SK-N-SH (cell line): ENCODE measurements around the gene CNRIP1. TPM values are rescaled to one million over a fixed set of nuclear protein-coding genes. Genes with fewer than 3 reads are reported as not detected.

ENCODE experiments used
- CTCF ChIA-PET: fragments of 300-600, 350-600 bp; formaldehyde crosslinking; extraction: SDS; loops from one replicate; lab custom pipeline; 2021; lab: Yijun Ruan, JAX
- POLR2A ChIA-PET: fragments of 350-600 bp; sonication (Branson Sonifier 250); formaldehyde crosslinking; extraction: SDS; loops from one replicate; lab custom pipeline; 2020; ENCODE audit warnings: antibody characterized with exemption, inconsistent platforms; lab: Yijun Ruan, JAX
- DNase-seq: peaks from one replicate; pipeline ENCODE4 v3.0.0; 2012
- H2AFZ ChIP-seq: fragments of 200-600 bp; sonication (generic); 2 replicates; pipeline ENCODE4 v1.8.1; 2016; ENCODE audit warnings: antibody characterized with exemption, mild to moderate bottlenecking, low read depth
- H3F3A ChIP-seq: fragments of 200-600 bp; sonication (generic); replicated peaks from 2 replicates; pipeline ENCODE3; 2016; ENCODE audit warnings: antibody characterized with exemption, mild to moderate bottlenecking; ENCODE audit not compliant: insufficient read depth
- H3K27ac ChIP-seq, 2 experiments: fragments of 200-500 bp in 1 of 2; fragments of 200-600 bp in 1 of 2; sonication (Bioruptor generic) in 1 of 2; sonication (generic), shearing (Covaris generic) in 1 of 2; 2 replicates each; pipeline versions ENCODE4 v1.5.1 to v1.6.1; 2014 to 2016; ENCODE audit warnings: low read depth in 2 of 2, inconsistent platforms in 1 of 2, low read length in 1 of 2, mild to moderate bottlenecking in 1 of 2, mixed read lengths in 1 of 2
- H3K27me3 ChIP-seq: fragments of 200-600 bp; sonication (generic), shearing (Covaris generic); 2 replicates; pipeline ENCODE4 v1.6.1; 2016; ENCODE audit warnings: mixed run types; ENCODE audit not compliant: insufficient read depth
- H3K36me3 ChIP-seq, 2 experiments: fragments of 200-500 bp in 1 of 2; fragments of 200-600 bp in 1 of 2; sonication (Bioruptor generic) in 1 of 2; sonication (generic) in 1 of 2; replicated peaks in 1 of 2; 2 replicates each; pipeline versions ENCODE3 to v1.5.1; 2014 to 2016; ENCODE audit warnings: low read length in 1 of 2, mild to moderate bottlenecking in 1 of 2; ENCODE audit not compliant: insufficient read depth in 2 of 2, control insufficient read depth in 1 of 2
- H3K4me1 ChIP-seq, 2 experiments: fragments of 200-500 bp in 1 of 2; fragments of 200-600 bp in 1 of 2; sonication (Bioruptor generic) in 1 of 2; sonication (generic), shearing (Covaris generic) in 1 of 2; 2 replicates each; pipeline versions ENCODE4 v1.5.1 to v1.6.1; 2014 to 2016; ENCODE audit warnings: low read depth in 1 of 2, low read length in 1 of 2, mixed run types in 1 of 2; ENCODE audit not compliant: insufficient read depth in 2 of 2, control insufficient read depth in 1 of 2
- H3K4me2 ChIP-seq: fragments of 200-600 bp; sonication (generic), shearing (Covaris generic); 2 replicates; pipeline ENCODE4 v1.6.1; 2017; ENCODE audit warnings: mixed run types
- H3K4me3 ChIP-seq, 2 experiments: fragments of 200-500 bp in 1 of 2; fragments of 200-600 bp in 1 of 2; sonication (Bioruptor generic) in 1 of 2; sonication (generic), shearing (Covaris generic) in 1 of 2; 2 replicates each; pipeline versions ENCODE4 v1.5.1 to v1.8.1; 2014 to 2016; ENCODE audit warnings: low read depth in 2 of 2, inconsistent platforms in 1 of 2, low read length in 1 of 2, mild to moderate bottlenecking in 1 of 2, mixed read lengths in 1 of 2, moderate library complexity in 1 of 2
- H3K79me2 ChIP-seq: fragments of 200-600 bp; sonication (generic); 2 replicates; pipeline ENCODE4 v1.8.1; 2017; ENCODE audit warnings: mild to moderate bottlenecking; ENCODE audit not compliant: insufficient read depth
- H3K9ac ChIP-seq: fragments of 200-600 bp; sonication (generic); 2 replicates; pipeline ENCODE4 v1.6.1; 2017; ENCODE audit warnings: mixed run types
- H3K9me2 ChIP-seq: fragments of 200-600 bp; sonication (generic); 2 replicates; pipeline ENCODE4 v1.6.1; 2017; ENCODE audit warnings: mixed run types
- H3K9me3 ChIP-seq: fragments of 200-600 bp; sonication (generic); 2 replicates; pipeline ENCODE4 v1.6.1; 2017; ENCODE audit warnings: mixed run types, mild to moderate bottlenecking, moderate library complexity
- H4K20me1 ChIP-seq: fragments of 200-600 bp; sonication (generic); 2 replicates; pipeline ENCODE4 v1.6.1; 2017; ENCODE audit warnings: mild to moderate bottlenecking, mixed run types; ENCODE audit not compliant: insufficient read depth
- ELF1 ChIP-seq: IDR thresholded peaks from 2 replicates; pipeline ENCODE4 v1.4.0; 2012
- EP300 ChIP-seq, 2 experiments: IDR thresholded peaks; 2 replicates each; pipeline versions ENCODE4 v1.4.0 to v1.6.1; 2012; ENCODE audit warnings: borderline replicate concordance in 1 of 2, low read depth in 1 of 2, low read length in 1 of 2
- EZH2phosphoT487 ChIP-seq: fragments of 200-600 bp; sonication (generic); IDR thresholded peaks from 2 replicates; pipeline ENCODE4 v1.6.1; 2017; ENCODE audit warnings: low read depth, mixed run types, mild to moderate bottlenecking, antibody characterized with exemption, moderate library complexity, borderline replicate concordance
- FOXJ3 ChIP-seq: sonication (generic); formaldehyde crosslinking; IDR thresholded peaks from 2 replicates; pipeline ENCODE4 v1.5.1; 2020; ENCODE audit warnings: mild to moderate bottlenecking, missing genetic modification reagents
- FOXM1 ChIP-seq: IDR thresholded peaks from 2 replicates; pipeline ENCODE4 v1.4.0; 2012; ENCODE audit warnings: low read depth, mild to moderate bottlenecking
- GABPA ChIP-seq: IDR thresholded peaks from 2 replicates; pipeline ENCODE4 v1.4.0; 2012; ENCODE audit warnings: low read depth, mild to moderate bottlenecking
- MEF2A ChIP-seq: IDR thresholded peaks from 2 replicates; pipeline ENCODE4 v1.4.0; 2012; ENCODE audit warnings: low read depth, borderline replicate concordance
- MXI1 ChIP-seq: IDR thresholded peaks from 2 replicates; pipeline ENCODE4 v1.6.1; 2012; ENCODE audit warnings: mild to moderate bottlenecking, low read depth, low read length, improper control_type of control experiment
- NFIC ChIP-seq: IDR thresholded peaks from 2 replicates; pipeline ENCODE4 v1.4.0; 2012; ENCODE audit warnings: borderline replicate concordance
- NRF1 ChIP-seq: IDR thresholded peaks from 2 replicates; pipeline ENCODE4 v1.6.1; 2012; ENCODE audit warnings: low read depth, mild to moderate bottlenecking, low read length
- POLR2AphosphoS5 ChIP-seq: IDR thresholded peaks from 2 replicates; pipeline ENCODE4 v1.6.1; 2012; ENCODE audit warnings: low read depth, low read length
- RCOR1 ChIP-seq: fragments of 150-350 bp; IDR thresholded peaks from 2 replicates; pipeline ENCODE4 v1.6.1; 2017; ENCODE audit warnings: antibody characterized with exemption, low read length
- RFX5 ChIP-seq: IDR thresholded peaks from 2 replicates; pipeline ENCODE4 v1.6.1; 2012; ENCODE audit warnings: mild to moderate bottlenecking, improper control_type of control experiment, low read length
- SIN3A ChIP-seq: IDR thresholded peaks from 2 replicates; pipeline ENCODE4 v1.6.1; 2012; ENCODE audit warnings: low read depth, mild to moderate bottlenecking, low read length, moderate library complexity, borderline replicate concordance
- SMC3 ChIP-seq: IDR thresholded peaks from 2 replicates; pipeline ENCODE4 v1.6.1; 2012; ENCODE audit warnings: low read depth, low read length, improper control_type of control experiment
- TAF1 ChIP-seq: IDR thresholded peaks from 2 replicates; pipeline ENCODE4 v1.6.1; 2012; ENCODE audit warnings: low read depth, mild to moderate bottlenecking, low read length, moderate library complexity, borderline replicate concordance
- TCF12 ChIP-seq: IDR thresholded peaks from 2 replicates; pipeline ENCODE4 v1.4.0; 2012
- YY1 ChIP-seq: IDR thresholded peaks from 2 replicates; pipeline ENCODE4 v1.4.0; 2012; ENCODE audit warnings: low read depth, mild to moderate bottlenecking
- WGBS: methylation state at CpG from one replicate; pipeline ENCODE4 v1.1.6; 2017; ENCODE audit warnings: low lambda C conversion rate; 5-methylcytosine and 5-hydroxymethylcytosine counted together
- polyA plus RNA-seq, 3 experiments: library from polyadenylated mRNA; depleted of rRNA; stranded (reverse); fragments of >200 nt; gene quantifications; 2 replicates each; pipeline ENCODE4 v1.2.3, GENCODE V29; 2012
- TF ChIP-seq, protein P1 (sequence below): fragments of 200-600 bp; sonication (generic); IDR thresholded peaks from 2 replicates; pipeline ENCODE4 v1.6.1; 2017; ENCODE audit warnings: antibody characterized with exemption, mild to moderate bottlenecking, moderate library complexity

Gene CNRIP1
- polyA plus RNA-seq, 1 of the 3 experiments (the other 2 are of a cell fraction), result 55.5 TPM

DNA sequence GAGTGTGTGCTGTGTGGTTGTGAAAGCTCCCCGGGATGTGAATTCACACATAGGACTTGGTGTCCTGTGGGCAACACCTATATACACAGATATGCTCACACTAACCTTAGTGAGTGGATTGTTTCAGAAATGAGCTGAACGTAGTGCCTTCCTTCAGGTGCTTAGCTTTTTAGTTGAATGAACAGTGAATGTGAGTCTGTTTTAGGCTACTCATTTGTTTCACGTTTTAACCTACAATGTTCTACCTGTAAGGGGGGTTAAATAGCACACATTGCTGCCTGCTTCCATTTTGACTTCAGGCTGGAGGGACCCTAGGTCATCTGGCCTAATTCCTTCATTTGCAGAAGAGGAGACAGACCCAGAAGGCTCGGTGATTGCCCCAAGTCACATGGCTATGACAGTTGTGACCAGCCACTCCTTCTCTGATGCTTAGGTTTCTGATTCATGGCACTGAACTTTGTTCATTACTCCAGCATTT is 46.4 kb upstream of the CNRIP1 start:
- POLR2A ChIA-PET, result no interaction called here
- Histone ChIP-seq H3K36me3 (no peaks in the 10 kb centered on the region), H3K9ac (no peak overlapping the region), H3K4me1 (no peaks in the 10 kb centered on the region; a peak in 1 of 4 replicates), H3K27me3 (no peaks in the 10 kb centered on the region), H3K4me2 (no peak overlapping the region), H3F3A (no peaks in the 10 kb centered on the region), H3K79me2 (no peaks in the 10 kb centered on the region), H3K9me3 (no peaks in the 10 kb centered on the region), H4K20me1 (no peaks in the 10 kb centered on the region), H3K9me2 (no peaks in the 10 kb centered on the region), H3K27ac (no peak overlapping the region), H3K4me3 (no peak overlapping the region), H2AFZ (no peak overlapping the region)
- CTCF ChIA-PET, result interaction anchor here (3.3 kb wide), 1 partner anchor 75 kb away, joined by 10 read pairs; no protein-coding TSS in a partner anchor
- WGBS, result 63% methylated on average over 4 of the region's 4 CpGs
- DNase-seq, result no peak
- TF ChIP-seq, protein P1, sequence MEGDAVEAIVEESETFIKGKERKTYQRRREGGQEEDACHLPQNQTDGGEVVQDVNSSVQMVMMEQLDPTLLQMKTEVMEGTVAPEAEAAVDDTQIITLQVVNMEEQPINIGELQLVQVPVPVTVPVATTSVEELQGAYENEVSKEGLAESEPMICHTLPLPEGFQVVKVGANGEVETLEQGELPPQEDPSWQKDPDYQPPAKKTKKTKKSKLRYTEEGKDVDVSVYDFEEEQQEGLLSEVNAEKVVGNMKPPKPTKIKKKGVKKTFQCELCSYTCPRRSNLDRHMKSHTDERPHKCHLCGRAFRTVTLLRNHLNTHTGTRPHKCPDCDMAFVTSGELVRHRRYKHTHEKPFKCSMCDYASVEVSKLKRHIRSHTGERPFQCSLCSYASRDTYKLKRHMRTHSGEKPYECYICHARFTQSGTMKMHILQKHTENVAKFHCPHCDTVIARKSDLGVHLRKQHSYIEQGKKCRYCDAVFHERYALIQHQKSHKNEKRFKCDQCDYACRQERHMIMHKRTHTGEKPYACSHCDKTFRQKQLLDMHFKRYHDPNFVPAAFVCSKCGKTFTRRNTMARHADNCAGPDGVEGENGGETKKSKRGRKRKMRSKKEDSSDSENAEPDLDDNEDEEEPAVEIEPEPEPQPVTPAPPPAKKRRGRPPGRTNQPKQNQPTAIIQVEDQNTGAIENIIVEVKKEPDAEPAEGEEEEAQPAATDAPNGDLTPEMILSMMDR, result no peak
- TF ChIP-seq FOXM1 (no peak), MEF2A (no peak), ELF1 (no peak), FOXJ3 (CRISPR knock-in tag) (no peak), NRF1 (no peak), NFIC (no peak), EZH2phosphoT487 (no peak), GABPA (no peak), POLR2AphosphoS5 (no peak), YY1 (no peak), EP300 (IDR thresholded peaks at IDR 0.05; ENCODE audit: borderline replicate concordance in 1 of 2, low read depth in 1 of 2, low read length in 1 of 2) (no peak), MXI1 (no peak), SIN3A (no peak)

DNA sequence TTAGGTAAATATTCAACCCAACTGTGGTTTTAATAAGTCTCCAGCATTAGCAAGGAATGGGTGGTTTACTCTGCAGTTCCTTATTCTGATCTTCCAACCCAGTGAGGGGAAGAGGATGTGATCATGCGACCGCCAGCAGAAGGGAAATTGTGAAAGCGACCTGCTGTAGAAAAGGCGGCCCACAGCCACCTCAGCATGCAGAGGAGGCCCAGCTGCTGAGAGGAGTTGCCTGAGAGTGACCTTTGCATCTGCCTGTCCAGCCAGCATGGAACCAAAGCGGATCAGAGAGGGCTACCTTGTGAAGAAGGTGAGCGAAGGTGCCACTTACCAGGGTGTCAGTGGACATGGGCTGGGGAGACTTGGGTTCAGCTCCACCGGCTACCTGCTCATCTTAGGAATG is 45.3 kb upstream of the CNRIP1 start, which contains the start of gene PLEK:
Gene PLEK, plus strand, starts transcription at position 196 of the 400 bp plus-strand sequence. Its CDS starts 70 bp downstream, at position 266.
- POLR2A ChIA-PET, result no interaction called here
- CTCF ChIA-PET, result interaction anchor here (3.3 kb wide), 1 partner anchor 76 kb away, joined by 10 read pairs; no protein-coding TSS in a partner anchor
- 86% methylated on average over 7 of the region's 7 CpGs for WGBS

More for the DNA sequence above, 45.3 kb upstream of the CNRIP1 start, which contains the start of gene PLEK:
- H3K9me2 ChIP-seq, result no peaks in the 10 kb centered on the region
- H3K27ac ChIP-seq, result no peak within 1 kb of the TSS
- H3K9me3 ChIP-seq, result no peaks in the 10 kb centered on the region
- H2AFZ ChIP-seq, result no peak within 1 kb of the TSS; the same call in 1 of the 2 replicates
- no peak within 1 kb of the TSS for H3K9ac ChIP-seq
- H3F3A ChIP-seq, result no peaks in the 10 kb centered on the region
- no peak within 1 kb of the TSS for H3K4me3 ChIP-seq
- H3K4me1 ChIP-seq, result no peaks in the 10 kb centered on the region; a peak in 1 of 4 replicates
- H3K79me2 ChIP-seq, result no peaks in the 10 kb centered on the region
- no peaks in the 10 kb centered on the region for H3K27me3 ChIP-seq
- H3K36me3 ChIP-seq, result no peaks in the 10 kb centered on the region
- no peak for DNase-seq
- no peak within 1 kb of the TSS for H3K4me2 ChIP-seq
- no peaks in the 10 kb centered on the region for H4K20me1 ChIP-seq
- TF ChIP-seq SMC3 (no peak), RFX5 (no peak), MEF2A (no peak), TCF12 (no peak), TAF1 (no peak), RCOR1 (no peak), NFIC (no peak), FOXM1 (no peak), ELF1 (no peak)
